NCI-H2196 (cell line): ENCODE results near the gene PXDC1.

Experiments
- DNase-seq: peaks from one replicate; lab custom pipeline; 2025; ENCODE audit not compliant: unreplicated experiment; lab: John Stamatoyannopoulos, UW

Gene PXDC1

DNA sequence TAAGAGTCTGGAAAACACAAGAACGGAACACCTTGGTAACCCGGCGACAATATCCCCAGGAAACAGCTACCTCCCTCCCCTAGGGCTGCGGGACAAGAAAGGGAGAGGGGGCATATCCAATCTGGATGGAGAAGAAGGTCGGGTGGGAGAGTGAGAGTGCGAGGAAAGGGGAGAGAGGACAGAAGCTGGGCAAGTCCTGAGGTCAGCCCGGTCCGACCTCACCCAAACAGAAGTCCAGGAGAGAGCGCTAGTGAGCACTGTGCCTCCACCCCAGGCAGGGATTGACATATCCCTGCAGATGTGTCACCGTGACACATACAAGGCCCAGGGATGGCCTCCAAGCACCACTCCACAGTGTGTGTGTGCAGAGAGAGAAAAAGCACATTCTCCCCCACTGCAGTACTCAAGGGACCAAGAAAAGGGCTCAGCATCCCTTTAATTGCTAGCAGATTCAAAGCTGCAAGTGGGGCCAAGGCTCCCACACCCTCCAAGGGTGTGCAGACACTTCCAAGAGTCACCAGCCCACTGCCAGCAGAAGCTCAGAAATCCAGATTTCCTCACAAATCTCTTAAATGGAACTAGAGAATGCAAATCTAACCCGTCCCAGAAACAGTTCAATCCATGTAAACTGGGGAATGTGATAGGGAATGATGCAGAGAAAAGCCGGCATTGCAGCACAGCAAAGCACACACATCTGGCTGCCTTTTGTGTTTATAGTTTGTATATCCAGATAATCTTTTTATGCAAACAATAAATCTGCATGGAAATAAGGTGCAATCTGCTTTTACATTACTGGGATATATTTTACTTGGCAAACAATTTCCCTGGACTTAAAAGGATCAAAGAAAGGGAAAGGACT, 3.1 kb downstream of the PXDC1 start:
- DNase-seq = peak; percentile 49

DNA sequence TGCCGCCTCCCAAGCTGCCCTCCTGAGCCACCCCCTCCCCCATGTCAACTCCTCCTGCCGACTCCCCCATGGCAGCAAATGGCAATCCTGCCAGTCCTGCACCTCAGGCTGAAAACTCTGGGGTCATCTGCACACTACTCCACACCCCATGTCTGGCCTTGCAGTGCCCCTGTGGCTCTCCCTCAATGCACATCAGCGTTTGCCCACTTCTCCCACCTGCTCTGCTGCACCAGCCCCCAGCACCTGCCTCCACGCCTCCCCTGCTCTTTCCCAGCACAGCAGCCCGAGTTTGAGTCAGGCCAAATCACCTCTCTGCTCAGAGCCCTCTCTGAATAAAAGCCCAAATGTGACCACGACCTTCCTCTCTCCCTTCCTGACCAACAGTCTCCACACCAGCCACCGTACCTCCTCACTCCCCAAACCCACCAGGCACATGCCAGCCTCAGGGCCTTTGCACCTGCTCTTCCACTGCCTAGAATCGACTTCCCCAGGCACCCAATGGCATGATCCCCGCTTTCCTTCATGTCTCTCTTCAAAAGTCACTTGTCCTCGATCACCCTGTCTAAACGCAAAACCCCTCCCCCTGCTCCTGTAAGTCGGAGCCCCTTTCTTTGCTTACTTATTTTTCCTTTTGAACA, 4.3 kb downstream of the PXDC1 start:
- DNase-seq = no peak

DNA sequence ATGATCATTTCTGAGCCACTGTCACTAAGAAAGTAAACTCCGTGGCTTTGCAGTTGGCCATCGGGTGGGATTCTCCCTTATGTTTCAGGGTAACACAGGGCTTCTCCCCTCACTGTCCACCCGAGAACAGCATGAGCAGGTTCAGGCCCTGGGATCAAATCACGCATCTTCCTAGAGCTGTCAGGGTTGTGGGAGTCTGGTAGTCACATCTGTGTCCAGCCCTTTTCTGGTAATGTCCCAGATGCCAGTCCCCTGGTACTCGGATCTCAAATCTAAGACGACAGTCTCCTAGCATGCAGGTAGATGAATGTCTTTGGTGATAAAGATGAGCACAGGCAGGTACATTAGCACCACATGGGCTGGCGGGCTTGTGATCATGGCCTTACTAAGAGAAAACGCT, 4.8 kb downstream of the PXDC1 start:
- DNase-seq = no peak

DNA sequence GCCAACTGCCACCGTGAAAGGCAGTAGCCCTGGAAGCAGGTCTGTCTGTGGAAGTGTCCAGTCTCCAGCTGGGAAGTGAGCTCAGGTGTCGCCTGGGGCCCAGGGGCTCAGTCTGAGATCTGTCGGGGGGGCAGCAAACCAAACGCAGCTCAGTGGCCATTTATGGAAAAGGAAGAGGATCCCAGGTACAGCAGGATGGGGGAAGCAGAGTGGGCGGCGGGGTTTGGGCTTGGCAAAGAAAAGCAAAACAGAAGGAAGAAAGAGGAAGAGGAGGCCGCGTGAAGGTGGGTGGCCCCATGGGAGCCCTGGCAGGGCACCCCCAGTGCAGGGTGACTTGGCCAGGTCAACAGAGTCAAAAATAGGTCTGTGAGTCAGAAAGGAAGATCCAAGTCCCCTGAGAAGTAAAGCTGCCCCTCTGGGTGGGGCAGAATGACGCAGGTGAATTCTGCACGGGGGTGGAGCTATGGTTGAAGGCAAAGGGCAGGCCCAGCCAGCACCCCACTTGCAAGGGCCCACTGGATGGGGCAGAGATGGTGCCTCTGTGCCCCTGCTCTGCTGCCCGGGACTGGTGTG, 5.3 kb downstream of the PXDC1 start:
- DNase-seq = no peak

DNA sequence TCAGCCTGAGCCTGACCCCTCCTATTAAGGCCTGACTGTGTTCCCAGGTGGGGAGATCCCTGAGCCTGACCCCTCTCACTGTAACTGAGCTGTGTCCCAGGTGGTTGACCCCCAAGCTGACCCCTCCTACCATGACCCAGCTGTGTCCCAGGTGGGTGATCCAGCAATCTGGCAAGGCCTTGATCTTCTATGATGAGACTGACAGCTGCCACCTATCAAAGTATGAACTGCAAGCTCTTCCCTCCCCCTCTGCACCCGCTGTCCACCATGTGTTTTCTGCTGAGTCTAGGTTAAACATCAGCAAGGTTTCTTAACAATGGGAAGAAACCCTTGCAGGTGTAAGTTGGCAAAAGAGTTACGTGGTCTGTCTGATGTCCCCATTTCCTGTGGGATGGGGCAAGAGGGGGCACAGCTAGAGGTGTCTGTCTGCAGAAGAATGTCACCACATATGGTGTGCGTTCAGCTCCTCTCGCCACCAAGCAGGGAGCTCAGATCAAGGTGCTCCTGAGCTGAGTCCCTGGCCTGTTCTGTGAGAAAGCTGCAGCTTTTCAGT, 5.9 kb downstream of the PXDC1 start:
- no peak for DNase-seq

DNA sequence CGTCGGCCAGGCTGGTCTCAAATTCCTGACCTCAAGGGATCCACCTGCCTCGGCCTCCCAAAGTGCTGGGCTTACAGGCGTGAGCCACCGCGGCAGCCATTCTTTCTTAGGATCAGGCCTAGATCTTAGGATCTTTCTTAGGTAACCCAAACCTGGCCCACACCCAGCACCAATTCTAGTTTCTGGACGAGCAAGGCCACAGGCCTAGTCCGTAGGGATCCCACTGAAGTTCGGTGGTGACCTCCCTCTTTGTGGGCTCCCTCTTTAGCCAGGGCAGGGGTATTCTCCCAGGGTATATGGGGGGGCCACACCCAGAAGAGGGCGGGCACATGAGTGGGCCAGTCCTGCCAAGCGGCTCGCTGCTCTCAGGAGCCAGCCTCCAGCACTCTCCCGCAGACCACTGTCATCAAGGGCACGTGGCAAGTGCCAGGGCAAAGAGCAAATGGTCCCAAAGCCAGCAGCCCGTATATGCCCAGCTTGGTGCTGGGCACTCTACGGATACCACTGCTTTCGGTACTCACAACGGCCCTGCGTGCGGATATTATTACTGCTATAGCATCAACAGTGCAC, 6.5 kb downstream of the PXDC1 start:
- no peak for DNase-seq

DNA sequence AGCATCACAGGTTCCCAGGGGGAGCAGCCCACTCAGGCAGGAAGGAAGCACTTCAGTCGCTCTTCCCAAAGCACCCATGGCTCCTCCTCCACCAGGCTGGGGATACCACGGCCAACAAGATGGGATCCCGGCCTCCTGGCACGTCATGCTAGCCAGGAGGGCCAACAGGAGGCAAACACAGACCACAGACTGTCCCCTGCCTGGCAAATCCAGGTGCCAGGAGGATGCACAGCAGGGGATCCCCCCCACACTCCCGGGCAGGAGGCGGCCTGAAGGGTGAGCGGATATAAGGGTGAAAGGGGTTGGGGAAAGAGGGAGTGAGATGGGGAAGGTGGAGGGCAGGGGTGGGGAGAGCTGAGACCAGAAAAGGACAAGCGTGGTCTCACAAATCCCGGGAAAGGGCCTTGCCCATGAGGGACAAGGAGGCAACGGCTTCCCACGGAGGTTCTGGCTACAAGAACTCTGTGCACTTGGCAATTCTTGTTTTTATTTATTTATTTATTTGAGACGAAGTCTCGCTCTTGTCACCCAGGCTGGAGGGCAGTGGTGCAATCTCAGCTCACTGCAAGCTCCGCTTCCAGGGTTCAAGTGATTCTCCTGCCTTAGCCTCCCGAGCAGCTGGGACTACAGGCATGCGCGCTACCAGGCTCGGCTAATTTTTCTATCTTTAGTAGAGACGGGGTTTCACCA, 7.2 kb downstream of the PXDC1 start:
- DNase-seq = no peak

DNA sequence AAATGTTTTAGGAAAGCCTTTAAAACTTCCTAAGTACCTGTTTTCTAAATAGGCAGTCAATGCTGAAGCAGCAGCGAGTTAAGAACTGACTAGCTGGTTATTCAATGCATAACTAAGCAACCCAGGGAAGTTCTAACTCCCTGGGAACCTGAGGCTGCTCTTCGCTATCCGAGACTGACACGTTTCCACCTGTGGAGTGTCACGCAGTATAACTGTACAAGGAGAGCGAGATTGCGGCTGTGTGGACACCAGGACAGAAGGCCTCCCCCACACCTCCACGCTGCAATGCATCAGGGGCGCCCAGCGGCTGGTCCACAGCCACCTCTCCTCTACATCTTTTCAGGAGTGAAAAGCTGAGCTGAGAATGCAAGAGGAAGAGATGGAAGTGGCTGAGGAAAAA, 8.0 kb downstream of the PXDC1 start:
- DNase-seq = no peak

DNA sequence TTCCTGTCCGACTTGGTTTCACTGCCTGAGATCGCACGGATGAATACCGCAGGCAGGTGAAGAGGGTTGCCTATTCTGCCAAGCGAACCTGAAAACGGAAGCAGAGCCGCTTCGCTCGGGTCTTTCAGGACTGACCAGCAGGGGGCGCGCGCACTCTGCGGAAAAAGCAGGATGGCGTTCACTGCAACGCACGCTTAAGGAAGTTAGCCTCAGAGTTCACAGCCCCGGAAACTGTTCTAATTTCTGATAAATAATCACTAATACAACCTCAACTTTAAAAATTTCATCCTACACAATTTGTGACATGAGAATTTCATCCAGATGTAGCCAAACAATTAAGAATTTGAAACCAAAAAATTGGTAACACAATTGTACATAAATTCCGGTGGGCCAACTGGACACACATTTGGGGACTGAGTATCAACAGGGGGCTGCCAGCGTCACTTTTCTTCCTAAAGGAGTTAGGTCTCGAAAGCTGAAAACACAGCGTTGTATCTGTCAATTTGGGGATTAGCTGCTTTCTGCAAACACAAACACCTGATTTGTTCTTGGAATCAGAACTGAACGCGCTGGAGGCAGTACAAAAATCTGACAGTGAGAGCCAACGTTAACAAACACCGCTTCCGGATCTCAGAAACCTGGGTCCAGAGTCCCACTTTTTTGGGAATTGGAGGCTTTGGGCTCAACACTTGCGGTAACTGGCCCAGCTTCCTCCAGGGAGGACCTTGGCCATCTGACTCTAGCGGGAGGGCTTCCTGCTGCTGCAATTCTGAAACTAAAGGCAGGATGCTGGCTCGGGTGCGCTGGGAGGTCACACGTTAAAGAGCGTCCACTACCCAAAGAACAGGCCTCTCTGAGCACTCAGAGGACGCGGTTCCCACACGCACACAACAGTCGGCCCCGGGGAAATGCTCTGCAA, 8.8 kb downstream of the PXDC1 start:
- peak; percentile 88 for DNase-seq

DNA sequence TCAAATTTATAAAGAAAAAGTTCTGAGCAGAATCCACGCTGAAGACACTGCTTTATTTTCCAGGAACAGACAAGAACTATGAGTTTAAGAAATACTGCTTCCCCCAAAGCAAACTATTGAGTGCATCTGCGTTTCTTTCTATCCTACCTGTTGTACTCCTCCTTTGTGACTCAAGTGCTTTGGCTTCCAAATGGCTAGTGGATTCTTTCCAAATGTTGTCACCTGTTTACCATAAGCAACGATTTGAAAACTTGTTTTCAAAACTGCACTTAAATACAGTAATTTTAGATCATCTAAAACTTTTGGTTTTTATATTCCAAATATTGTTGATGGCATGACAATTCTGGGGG, 9.5 kb downstream of the PXDC1 start:
- peak; percentile 78 for DNase-seq

DNA sequence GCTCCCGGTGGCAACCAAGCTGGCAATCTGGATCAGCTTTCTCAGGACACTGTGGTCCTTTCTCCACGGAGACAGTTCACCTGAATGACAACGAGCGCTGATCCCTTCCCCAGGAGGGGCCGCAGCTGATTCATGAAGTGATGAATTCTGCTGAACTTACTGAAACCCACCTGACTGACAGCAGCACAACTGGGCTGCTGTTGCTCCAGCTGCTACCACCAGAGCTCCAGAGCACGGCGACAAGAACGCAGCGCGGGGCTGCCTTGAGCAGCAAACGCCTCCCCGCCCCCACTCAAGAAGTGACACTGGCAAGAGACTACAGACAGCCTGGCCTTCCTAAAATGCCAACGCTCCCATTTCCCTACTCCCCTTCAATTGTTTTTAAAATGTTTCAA, 10.0 kb downstream of the PXDC1 start:
- no peak for DNase-seq

DNA sequence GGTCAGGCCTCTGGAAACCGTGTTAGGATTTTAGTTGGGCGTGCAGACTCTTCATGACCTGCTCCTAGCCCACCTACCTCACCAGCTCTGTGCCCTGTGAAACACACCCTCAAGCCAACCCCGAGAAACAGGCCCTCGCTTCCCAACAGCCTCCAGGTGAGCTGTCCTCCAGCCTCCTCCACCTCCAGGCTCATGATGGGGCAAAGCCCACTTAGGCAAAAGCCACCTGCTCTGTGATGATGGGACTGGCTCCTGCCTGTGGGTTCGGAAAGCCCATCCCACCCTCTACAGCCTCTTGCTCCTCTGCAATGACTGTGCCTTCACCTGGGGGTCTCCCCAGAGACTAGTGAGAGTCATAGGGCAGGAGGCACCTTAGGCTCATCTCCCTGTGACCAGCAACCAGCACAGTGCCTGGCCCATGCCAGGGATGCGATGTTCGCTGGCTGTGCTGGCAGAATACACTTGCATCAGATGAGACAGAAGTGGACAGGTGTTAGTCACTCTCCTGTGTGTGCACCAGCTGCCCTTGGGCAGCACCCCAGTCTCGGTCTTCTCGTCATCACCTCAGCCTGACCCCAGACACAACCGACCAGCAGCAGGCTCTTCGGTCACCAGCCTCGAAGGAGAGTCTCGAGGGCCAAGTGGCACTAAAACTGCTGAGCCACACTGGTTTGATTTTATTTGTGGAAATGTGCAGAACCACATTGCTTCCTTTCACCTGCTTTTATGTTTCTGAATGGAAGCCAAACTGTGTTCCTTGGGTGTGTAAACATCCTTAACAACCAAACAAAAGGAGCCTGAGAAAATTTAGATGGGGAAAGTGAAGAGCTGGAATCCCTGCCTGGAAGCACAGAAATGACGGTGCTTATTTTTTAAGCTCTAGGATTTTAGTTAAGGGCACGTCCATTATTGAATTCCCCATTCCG, 10.7 kb downstream of the PXDC1 start:
- peak; percentile 53 for DNase-seq

DNA sequence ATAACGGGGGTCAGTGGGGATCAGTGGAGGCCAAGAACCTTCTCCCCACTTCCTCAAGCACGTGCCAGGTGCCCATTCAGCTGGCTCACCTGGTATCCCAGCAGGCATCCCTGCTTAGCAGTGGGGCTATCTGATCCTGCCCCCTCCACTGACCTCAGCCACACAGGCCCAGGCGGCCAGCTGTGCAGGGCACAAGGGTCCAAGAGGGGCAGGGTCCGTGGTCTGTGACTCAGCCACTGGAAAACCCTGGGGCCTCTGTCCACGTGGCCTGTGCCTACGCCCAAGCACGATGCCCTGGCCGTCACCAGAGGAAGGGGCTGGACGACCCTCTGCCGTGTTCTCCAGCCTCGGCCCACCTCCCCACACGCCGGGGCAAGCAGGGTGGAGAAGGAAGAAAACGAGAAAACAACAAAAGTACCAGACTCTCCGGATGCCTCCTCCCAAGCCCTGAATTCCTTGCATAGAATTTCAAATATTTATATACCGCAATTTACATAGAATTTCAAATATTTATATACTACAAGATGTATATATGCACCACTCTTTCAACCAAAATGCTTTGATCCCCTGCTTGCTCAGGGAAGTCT, 12.1 kb downstream of the PXDC1 start:
- no peak for DNase-seq

DNA sequence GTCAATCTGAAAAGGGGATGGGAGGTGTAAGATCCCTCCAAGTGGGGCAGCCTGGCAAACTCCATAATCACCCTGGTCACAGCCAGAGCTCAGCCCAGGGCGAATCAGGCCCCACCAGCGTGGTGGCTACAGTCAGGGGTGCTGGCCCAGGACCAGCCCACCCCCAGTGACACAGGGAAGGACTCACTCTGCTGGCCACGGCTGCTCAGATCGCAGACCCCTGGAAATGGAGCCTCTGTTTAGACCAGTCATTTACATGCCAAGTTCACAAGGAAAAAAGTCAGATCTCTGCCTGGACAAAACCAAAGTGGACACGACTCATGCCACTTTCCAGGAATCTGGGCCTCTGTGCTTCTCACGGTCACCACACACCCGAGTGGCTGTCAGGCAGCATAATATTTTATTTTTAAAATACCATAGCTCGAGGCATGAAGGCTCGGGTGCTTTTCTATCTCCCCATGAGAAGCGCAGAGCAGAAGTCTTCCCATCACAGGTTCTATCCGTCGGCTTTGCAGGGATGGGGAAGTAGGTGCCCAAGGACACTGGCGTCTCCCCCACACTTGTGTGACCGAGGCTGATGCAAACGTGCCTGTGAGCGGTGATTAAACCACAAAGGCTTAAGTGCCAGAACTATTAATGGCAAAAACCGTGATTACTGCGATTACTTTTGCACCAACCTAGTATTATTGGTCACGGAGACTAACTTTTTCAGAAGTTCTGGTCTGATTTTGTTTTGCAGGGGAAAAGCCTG, 13.0 kb downstream of the PXDC1 start:
- no peak for DNase-seq

DNA sequence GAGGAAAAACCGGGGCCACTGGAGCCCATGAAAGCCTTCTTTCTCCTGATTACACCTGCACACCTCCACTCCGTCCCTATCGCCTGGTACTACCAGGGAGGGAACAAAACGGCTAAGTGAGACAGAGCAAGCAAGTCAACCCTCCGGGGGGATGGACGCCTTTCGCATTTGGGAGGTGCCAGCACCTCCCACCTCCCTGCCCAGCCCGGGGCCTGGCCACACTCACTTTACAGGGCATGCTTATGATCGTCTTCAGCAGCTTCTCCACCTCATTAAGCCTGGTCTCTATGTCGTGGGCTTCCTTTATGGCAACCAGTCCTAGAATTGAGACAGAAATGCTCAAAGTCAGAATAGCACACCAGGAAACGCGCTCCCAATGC, 13.7 kb downstream of the PXDC1 start:
- no peak for DNase-seq

DNA sequence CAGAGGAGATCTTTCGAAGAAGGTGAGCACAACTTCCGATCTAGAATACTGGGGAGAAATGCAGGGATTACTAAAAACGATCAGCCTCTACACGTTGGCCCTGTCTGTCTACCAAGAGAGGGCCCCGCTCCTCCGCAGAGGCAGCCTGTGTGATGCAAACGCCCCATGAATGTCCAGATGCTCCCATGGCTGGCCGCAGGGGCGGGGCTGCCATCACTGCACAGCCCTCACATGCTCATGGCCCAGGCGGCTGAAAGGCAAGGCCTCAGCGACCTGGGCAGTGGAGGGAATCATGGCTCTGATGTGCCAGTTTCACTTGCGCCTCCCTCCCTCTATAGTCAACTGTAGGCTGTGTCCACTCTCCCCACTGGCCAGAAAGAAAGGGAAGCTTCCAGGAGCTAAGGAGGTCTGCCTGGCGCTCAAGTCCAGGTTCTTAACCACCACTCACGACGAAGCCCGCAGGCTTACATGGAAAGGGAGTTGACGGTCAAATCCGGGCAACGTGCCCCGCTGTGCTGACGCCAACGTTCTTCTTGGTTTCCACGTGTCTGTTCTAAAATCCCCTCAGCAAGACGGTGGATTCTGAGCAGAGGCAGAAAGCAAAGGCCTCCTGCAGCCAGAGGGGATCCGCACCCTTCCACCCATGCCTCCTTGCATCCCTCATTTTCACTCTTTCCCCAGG, 14.2 kb downstream of the PXDC1 start:
- no peak for DNase-seq

DNA sequence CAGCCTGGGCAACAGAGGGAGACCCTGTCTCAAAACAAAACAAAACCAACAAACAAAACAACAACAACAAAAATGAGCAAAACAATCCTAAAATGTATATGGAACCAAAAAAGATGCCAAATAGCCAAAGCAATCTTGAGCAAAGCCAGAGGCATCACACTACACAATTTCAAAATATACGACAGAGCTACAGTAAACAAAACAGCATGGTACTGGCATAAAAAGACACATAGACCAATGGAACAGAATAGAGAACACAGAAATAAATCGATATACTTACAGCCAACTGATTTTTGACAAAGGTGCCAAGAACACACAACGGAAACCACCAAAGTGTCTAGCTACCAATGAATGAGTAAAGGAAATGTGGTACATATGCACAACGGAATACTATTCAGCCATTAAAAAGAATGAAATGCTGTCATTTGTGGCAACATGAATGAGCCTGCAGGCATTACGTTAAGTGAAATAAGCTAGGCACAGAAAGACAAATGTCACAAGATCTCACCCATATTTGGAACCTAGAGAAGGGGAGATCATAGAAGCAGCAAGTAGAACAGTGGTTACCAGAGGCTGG, 16.4 kb downstream of the PXDC1 start:
- DNase-seq = no peak
